M059J (cell line): ENCODE measurements around the gene DNAJB2. TPM values are rescaled to one million over a fixed set of nuclear protein-coding genes. Genes with fewer than 3 reads are reported as not detected.

Source experiments
- DNase-seq: peaks from one replicate; pipeline ENCODE4 v3.0.0-alpha.2; 2012; ENCODE audit warnings: low read depth
- total RNA-seq: library from RNA; depleted of rRNA; stranded (reverse); fragments of >200 nt; shearing (Covaris generic); gene quantifications from 2 replicates; pipeline ENCODE4 v1.2.3, GENCODE V29; 2014; rRNA removed

DNAJB2 gene
- 33.2 and 45.9 TPM in 2 replicates for total RNA-seq

DNA sequence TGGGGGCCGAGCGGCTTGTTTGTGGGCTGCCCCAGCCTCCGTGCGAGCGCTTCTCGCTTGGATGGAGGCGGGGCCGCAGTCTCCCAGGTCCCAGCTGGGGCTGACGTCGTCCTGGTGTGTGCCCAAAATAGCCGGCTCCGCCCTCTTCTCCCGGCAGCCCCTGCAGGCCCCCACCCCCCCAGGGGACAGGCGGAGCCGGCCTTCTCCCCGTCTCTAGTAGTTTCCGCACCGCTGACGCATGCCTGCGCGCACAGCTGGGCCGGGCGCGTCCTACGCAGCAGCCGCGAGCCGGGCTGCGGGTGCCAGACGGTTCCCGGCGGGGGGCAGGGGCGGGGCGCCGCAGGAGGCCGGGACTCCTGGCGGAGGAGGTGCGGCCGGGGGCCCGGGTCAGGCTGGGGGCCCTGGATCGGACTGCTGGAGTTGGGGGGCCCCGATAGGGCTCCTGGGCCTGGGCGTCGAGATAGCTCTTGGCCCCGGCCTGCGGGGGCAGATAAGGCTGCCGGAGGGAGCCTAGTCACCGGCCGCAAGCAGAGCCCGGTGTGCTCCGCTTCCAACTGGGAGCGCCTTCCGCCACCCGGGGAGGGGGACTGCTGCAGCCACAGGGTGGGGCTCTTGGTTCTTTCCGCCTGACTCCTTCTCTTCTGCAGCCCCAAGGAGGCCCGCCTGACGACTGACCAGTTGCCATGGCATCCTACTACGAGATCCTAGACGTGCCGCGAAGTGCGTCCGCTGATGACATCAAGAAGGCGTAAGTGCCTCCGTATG is at the start of gene DNAJB2:
Gene DNAJB2 (plus strand): TSS at position 216 of the 765 bp plus-strand sequence. CDS start 468 bp downstream, at position 684.
- DNase-seq = peak; percentile 99

GRCh38 chr2:219230059-219230540 is 49.1 kb upstream of the DNAJB2 start:
- peak; percentile 81 for DNase-seq

DNA sequence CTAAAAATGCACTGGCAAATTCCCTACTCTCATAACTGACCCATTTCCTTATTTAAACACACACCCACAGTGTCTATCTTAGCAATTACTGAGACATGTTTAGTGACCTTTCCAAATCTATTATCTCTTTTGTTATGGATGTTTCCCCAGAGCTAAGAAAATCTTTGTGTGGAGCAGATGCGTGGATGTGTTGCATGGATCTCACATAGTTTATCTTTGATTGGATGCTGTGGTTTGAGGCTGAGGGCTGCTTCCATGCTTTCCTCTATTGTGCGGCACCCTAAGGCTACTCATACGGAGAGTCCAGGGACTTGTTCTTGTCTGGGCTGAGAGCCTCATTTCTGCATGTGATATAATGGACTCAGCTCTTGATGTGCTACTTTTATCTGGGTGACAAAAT is 44.8 kb upstream of the DNAJB2 start:
- DNase-seq = no peak

DNA sequence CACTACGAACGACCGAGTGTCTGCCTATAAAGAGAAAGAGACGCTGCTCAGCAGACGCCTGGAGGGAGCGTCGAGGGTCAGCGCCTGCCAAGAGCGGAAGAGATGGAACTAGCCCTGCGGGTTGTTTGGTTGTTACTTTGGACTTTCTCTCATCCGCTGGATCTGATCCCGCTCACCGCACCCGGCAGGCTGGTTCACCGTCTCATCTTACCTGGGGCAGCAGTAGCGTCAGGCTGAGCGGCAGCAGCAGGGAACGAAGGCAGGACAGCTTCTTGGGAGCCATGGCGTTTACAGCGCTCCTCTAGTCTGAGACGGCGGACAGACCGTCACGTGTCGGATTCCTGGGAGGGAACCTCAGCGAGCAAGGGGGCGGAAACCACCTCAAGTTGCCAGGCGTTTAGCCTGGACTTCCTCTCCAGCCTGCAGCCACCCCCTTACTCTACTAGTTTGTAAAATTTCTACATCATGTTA is 35.8 kb upstream of the DNAJB2 start:
- DNase-seq = no peak

DNA sequence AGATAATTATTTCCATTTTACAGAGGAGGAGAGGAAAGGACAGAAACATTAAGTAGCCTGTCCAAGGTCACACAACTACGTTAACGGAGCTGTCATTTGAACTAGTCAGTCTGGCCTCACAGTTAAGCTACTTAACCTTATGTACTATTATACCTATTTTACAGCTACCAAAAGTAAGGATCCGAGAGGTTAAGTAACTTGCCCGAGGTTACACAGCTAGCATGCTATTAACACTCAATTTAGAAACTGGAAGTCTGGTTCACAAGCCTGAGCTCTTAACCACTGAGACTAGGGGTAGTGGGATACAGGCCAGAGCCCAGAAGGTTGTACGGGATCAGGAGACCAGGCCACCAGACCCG is 34.4 kb upstream of the DNAJB2 start:
- DNase-seq = no peak

- DNase-seq = peak; percentile 90
These were observed 33.8 kb upstream of the DNAJB2 start, which contains the start of the genes GLB1L and STK16 for GRCh38 chr2:219245148-219245898. GLB1L (minus strand) TSS chr2:219245444; CDS start chr2:219243573, 1,871 bp downstream. STK16 (plus strand) TSS chr2:219245479; CDS start chr2:219246000, 521 bp downstream.

DNA sequence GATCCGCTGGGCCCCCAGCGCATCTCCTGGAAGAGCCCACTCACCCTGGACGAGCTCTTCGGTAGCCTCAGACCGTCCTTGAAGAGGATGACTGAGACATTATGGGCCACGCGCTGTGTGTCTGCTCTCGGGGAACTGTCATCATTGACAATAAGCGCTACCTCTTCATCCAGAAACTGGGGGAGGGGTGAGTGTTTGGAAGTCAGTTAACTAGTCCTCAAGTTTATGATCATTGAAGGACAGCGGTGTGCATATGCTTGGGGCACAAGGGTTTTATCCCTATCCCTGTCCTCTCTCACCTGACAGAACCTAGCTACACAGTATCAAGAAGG is 33.3 kb upstream of the DNAJB2 start:
- no peak for DNase-seq

GRCh38 chr2:219246559-219246958 is 32.6 kb upstream of the DNAJB2 start:
- no peak for DNase-seq

GRCh38 chr2:219247678-219248642 is 31.2 kb upstream of the DNAJB2 start:
- no peak for DNase-seq

- no peak for DNase-seq
These were observed 30.3 kb upstream of the DNAJB2 start for GRCh38 chr2:219248845-219249202.

DNA sequence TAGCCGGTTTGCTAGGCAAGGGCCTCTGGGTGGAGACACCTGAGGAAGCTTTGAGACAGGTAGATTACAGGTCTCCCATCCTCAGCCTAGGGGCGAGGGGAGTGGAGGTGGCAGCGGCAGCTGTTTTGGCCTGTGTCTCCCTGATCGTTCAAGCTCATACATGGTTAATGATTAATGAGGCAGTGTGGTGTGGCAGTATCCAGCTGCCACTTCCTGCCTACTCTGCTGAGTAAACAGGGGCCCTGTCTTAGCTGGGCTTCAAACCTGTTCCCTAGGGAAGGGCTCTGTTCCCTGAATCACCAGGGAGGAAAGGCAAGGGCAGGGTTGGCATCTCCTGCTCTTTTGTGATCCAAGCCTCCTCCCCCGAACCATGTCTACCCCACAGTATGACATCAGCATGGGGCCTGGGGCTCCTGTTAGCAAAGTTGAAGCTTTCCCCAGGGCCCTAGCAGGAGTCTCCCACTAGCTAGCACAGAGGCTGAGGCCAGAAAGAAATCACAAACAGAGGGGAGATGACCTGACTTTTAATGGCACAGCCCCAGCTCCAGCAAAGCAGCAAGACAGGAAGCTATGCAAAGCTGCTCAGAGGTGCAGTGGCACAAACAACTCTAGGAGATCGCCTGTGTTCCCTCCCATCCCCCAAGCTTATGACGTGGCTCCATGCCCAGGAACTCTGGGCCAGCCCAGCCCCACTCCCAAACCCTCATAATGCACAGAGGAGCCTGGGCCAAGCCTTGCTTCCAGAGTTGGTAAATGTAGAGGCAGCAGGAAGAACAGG is 29.8 kb upstream of the DNAJB2 start:
- DNase-seq = peak; percentile 92

- no peak for DNase-seq
These were observed 29.0 kb upstream of the DNAJB2 start for GRCh38 chr2:219250049-219250781.

- DNase-seq = peak; percentile 59
These were observed 27.5 kb upstream of the DNAJB2 start for GRCh38 chr2:219251656-219252055.

DNA sequence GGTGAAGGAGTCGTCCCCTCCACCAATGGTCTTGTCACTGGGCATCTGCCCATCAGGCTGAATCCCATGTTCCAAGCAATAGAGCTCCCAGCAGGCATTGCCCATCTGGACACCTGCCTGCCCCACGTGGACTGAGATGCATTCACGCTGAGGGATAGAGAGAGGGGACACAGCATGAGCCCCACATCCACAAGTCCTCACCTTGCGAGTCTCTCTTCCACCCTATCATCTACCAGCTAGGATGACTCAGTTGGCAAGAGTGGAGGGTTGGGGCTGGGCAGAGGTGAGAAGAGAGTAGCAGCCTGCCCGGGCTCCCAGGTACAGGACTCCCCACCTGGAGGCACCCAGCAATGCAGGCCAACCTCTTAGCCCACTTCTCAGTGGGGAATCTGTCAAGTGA is 27.1 kb upstream of the DNAJB2 start:
- DNase-seq = peak; percentile 32

DNA sequence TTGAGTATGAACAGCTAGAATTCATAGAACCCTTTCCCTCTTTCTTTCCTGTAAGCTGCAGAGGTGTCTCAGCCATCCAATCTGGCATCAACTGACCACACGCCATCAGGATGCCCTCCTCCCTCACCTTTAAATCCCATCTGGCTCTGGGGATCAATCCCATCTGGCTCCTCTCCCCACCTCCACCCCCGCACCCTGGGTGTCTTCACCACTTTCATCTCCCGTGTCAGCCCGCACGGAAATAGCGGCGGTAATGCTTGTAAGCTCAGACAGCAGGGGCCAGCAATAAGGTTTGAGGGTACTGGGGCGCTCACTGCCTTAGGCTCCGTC is 26.6 kb upstream of the DNAJB2 start:
- no peak for DNase-seq

GRCh38 chr2:219252900-219253752 is 26.0 kb upstream of the DNAJB2 start, which contains the start of gene TUBA4B:
TUBA4B (plus strand) TSS chr2:219253243; CDS start chr2:219253408, 165 bp downstream.
- peak; percentile 79 for DNase-seq

DNA sequence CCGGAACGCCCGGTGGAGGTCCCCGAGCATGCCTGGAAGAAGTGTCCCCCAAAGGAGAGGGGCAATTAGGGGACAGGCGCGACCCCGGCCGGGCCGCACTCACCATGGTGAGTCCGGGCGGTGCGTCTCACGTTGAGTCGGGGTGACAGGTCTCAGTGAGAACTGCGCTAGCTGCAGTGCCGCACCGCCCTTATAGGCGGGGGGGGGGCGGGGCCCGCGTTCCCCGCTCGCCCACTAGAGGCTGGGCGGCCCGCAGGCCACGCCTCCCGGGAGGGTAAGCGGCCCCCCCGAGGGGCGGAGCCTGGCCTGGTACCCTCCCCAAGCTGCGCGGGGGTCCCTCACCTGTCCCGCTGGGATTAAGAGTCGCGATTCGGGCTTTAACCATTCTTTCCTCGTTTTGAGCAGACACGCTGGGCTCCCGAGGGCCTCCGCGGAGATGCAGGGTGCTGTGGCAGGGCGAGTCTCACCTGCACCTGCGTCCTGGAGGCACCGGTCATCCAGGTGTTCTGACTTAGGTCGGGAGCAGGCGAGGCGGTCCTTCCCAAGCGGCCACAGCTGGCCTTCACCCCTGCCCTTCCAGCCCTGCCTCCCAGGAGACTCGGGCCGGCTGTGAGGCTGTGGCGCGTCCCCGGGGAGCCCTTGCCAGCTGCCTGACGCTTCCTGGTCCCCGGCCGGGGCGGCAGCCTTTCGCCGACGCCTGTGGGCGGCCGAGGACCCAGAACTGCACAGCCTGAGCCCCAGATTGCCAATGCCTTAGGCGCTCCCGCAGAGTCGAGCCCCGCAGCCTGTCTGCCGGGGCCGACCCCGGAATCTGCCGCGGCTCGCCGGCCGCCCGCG is 25.2 kb upstream of the DNAJB2 start, which contains the start of gene TUBA4A:
Gene TUBA4A (minus strand): TSS at position 166 of the 837 bp plus-strand sequence. CDS start 60 bp downstream, at position 106.
- DNase-seq = peak; percentile 76

- DNase-seq = peak; percentile 25
These were observed 24.5 kb upstream of the DNAJB2 start for GRCh38 chr2:219254590-219255201.
